ENCODE results near the gene RBM6. TPM values are rescaled to one million over a fixed set of nuclear protein-coding genes. Genes with fewer than 3 reads are reported as not detected.
A peak's percentile ranks its signal among the peaks of the same experiment; 100 is the strongest.

RBM6 gene
- total RNA-seq, 1 donor from 2014 or later = 101 TPM

DNA sequence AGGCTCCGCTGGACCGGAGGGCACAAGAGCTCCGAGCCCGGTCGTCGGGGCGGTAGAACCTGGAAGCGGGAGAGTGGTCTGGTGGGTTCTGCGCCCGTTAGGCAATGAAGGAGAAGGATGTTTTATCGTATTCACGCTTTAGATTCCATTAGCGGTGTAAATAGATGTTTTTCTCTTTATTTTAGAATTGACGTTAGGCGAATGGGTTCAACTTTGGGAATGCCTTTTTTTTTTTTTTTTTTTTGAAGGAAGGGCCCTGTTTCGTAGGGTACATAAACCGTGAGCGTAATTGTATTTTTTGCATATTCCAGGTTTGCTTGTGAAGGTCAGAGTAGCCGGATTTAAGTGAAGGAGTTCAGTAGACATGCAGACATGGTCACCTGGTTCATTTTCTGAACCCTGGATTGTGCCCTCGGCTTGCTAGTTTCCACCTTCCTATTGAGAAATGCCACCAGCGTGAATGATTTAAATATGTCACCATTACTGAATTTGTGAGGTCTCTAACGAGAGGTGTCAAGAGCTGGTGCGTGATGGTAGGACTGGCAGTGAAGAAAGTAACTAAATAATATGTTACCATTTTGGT, 808 bp downstream of the RBM6 start:
- Histone ChIP-seq H3K36me3 (no peaks in the 10 kb centered on the region), H3K4me1 (peaks cover 25% of the 10 kb centered on the region), H3K9me3 (no peaks in the 10 kb centered on the region), H3K27ac (peak overlapping the region; percentile 97), H3K4me3 (peak overlapping the region; percentile 77), H3K27me3 (ENCODE audit: low read depth) (no peaks in the 10 kb centered on the region)
- TF ChIP-seq, protein P1, sequence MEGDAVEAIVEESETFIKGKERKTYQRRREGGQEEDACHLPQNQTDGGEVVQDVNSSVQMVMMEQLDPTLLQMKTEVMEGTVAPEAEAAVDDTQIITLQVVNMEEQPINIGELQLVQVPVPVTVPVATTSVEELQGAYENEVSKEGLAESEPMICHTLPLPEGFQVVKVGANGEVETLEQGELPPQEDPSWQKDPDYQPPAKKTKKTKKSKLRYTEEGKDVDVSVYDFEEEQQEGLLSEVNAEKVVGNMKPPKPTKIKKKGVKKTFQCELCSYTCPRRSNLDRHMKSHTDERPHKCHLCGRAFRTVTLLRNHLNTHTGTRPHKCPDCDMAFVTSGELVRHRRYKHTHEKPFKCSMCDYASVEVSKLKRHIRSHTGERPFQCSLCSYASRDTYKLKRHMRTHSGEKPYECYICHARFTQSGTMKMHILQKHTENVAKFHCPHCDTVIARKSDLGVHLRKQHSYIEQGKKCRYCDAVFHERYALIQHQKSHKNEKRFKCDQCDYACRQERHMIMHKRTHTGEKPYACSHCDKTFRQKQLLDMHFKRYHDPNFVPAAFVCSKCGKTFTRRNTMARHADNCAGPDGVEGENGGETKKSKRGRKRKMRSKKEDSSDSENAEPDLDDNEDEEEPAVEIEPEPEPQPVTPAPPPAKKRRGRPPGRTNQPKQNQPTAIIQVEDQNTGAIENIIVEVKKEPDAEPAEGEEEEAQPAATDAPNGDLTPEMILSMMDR (IDR thresholded peaks at IDR 0.05) = no peak
- no peak for DNase-seq
- ATAC-seq = no peak
- intact Hi-C loops (cut with DNase I) = no loop called here

DNA sequence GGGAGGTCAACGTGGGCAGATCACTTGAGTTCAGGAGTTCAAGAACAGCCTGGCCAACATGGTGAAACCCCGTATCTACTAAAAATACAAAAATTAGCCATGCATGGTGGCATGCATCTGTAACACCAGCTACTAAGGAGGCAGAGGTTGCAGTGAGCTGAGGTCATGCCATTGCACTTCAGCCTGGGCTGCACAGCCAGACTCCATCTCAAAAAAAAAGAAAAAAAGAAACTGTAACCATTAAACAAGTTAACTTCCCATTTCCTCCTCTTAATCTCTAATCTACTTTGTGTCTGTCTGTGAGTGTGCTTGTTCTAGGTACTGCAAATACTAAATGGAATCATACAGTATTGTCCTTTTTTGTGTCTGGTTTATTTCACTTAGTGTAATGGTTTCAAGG, 2.7 kb downstream of the RBM6 start:
- Histone ChIP-seq H3K27me3 (ENCODE audit: low read depth) (no peaks in the 10 kb centered on the region), H3K36me3 (no peaks in the 10 kb centered on the region), H3K4me1 (peaks cover 25% of the 10 kb centered on the region), H3K9me3 (no peaks in the 10 kb centered on the region), H3K4me3 (no peak overlapping the region), H3K27ac (no peak overlapping the region)
- TF ChIP-seq, protein P1 (IDR thresholded peaks at IDR 0.05) = no peak
- intact Hi-C loops (cut with DNase I) = no loop called here
- no peak for ATAC-seq
- no peak for DNase-seq

DNA sequence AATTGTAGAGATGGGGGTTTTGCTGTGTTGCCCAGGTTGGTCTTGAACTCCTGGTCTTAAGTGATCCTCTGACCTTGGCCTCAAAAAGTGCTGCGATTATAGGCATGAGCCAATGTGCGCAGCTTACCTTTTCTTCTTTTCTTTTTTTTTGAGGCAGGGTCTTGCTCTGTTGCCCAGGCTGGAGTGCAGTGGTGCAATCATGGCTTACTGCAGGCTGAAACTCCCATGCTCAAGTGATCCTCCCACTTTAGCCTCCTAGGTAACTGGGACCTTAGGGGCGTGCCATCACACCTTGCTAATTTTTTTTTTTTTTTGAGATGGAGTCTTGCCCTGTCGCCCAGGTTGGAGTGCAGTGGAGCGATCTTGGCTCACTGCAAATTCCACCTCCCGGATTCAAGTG, 13.0 kb downstream of the RBM6 start:
- no peak overlapping the region for H3K4me3 ChIP-seq
- no peak for DNase-seq
- no peaks in the 10 kb centered on the region for H3K36me3 ChIP-seq
- TF ChIP-seq, protein P1 (IDR thresholded peaks at IDR 0.05) = no peak
- no peak overlapping the region for H3K27ac ChIP-seq
- no peaks in the 10 kb centered on the region for H3K27me3 ChIP-seq (ENCODE audit: low read depth)
- H3K4me1 ChIP-seq = peaks cover 26% of the 10 kb centered on the region
- ATAC-seq = no peak
- intact Hi-C loops (cut with DNase I) = no loop called here
- H3K9me3 ChIP-seq = no peaks in the 10 kb centered on the region

DNA sequence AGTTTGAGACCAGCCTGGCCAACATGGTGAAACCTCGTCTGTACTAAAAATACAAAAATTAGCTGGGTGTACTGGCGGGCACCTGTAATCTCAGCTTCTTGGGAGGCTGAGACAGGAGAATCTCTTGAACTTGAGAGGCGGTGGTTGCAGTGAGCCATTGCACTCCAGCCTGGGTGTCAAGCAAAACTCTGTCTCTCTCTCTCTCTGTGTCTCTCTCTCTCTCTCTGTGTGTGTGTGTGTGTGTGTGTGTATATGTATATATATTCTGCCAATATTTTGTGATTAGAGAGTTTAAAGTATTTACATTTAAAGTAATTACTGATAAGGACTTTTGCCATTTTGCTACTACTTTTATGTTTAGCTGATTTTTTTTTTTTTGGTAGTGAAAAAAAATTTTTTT, 15.7 kb downstream of the RBM6 start:
- Histone ChIP-seq H3K4me1 (peaks cover 15% of the 10 kb centered on the region), H3K4me3 (no peak overlapping the region), H3K27ac (no peak overlapping the region), H3K36me3 (no peaks in the 10 kb centered on the region), H3K27me3 (ENCODE audit: low read depth) (no peaks in the 10 kb centered on the region), H3K9me3 (no peaks in the 10 kb centered on the region)
- DNase-seq (no peak), ATAC-seq (no peak)
- intact Hi-C loops (cut with DNase I) = no loop called here
- TF ChIP-seq, protein P1 (IDR thresholded peaks at IDR 0.05) = no peak

DNA sequence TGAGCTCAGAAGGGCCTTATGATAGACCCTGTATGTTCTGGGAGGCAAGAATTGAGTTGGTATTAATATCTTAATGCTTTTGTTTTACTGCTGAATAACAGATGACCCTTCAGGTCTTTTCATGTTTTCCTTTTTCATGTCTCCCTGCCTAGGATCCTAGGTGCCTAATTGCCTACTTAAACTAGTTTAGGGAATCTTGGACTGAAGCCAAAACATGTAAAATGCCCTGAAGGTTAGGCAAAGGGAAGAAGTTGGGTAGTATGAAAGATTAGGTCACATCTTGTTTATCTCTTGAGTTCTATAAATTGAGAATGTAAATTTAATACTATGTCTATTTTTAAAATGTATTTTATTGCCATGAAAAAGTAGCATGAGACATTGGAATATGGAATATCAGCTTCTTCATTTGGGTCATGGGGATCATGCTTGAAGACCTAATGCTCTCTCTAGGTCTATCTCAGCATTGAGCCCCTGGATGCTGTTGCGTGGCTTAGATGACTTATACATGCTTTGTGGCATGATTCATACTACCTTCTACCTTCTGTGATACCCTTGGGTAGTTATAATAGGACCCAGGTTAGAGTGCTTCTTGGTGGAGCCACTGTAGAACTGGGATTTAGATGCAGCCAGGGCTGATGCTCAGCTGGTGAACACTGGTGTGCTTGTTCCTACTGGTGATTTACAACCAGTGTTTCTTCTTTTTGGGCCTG, 26.4 kb downstream of the RBM6 start:
- TF ChIP-seq, protein P1 (IDR thresholded peaks at IDR 0.05) = no peak
- intact Hi-C loops (cut with DNase I) = no loop called here
- H3K4me1 ChIP-seq = peaks cover 11% of the 10 kb centered on the region
- H3K36me3 ChIP-seq = peaks cover 27% of the 10 kb centered on the region
- no peak overlapping the region for H3K4me3 ChIP-seq
- no peak overlapping the region for H3K27ac ChIP-seq
- ATAC-seq (no peak), DNase-seq (no peak)
- H3K27me3 ChIP-seq (ENCODE audit: low read depth) = no peaks in the 10 kb centered on the region
- H3K9me3 ChIP-seq = no peaks in the 10 kb centered on the region
